CD8-positive, alpha-beta memory T cell (primary cell): Measurements from ENCODE around the gene LRCH1. TPM values are rescaled to one million over a fixed set of nuclear protein-coding genes. Genes with fewer than 3 reads are reported as not detected.

Experiments
- CTCF ChIA-PET: fragments of 350-600 bp; sonication (Branson Sonifier 250); formaldehyde crosslinking; loops from one replicate; lab custom pipeline; 2021; ENCODE audit warnings: antibody characterized with exemption; lab: Charles Lee
- POLR2A ChIA-PET: fragments of 350-600 bp; sonication (Branson Sonifier 250); formaldehyde crosslinking; loops from one replicate; lab custom pipeline; 2021; ENCODE audit warnings: antibody characterized with exemption; lab: Charles Lee
- DNase-seq, 5 donors: peaks; one replicate each; pipeline versions ENCODE4 v3.0.0 to v3.0.0-alpha.2; 2020 to 2022; ENCODE audit warnings: mixed read lengths in 1 of 5
- H3K27ac ChIP-seq: one replicate; pipeline ENCODE4 v1.7.0; 2013; ENCODE audit warnings: low read depth, mild to moderate bottlenecking, low read length, moderate library complexity
- H3K27me3 ChIP-seq: 2 replicates; pipeline ENCODE4 v1.7.0; 2013; ENCODE audit warnings: low read length, mild to moderate bottlenecking; ENCODE audit not compliant: insufficient read depth, poor library complexity, severe bottlenecking
- H3K36me3 ChIP-seq: 2 replicates; pipeline ENCODE4 v1.7.0; 2013; ENCODE audit warnings: mild to moderate bottlenecking, low read length, moderate library complexity; ENCODE audit not compliant: insufficient read depth
- H3K4me1 ChIP-seq: 2 replicates; pipeline ENCODE4 v1.7.0; 2013; ENCODE audit warnings: mild to moderate bottlenecking, low read length, moderate library complexity; ENCODE audit not compliant: insufficient read depth
- H3K4me3 ChIP-seq: 2 replicates; pipeline ENCODE4 v1.7.0; 2013; ENCODE audit warnings: mild to moderate bottlenecking, low read length
- H3K9me3 ChIP-seq: 2 replicates; pipeline ENCODE4 v1.7.0; 2013; ENCODE audit warnings: mild to moderate bottlenecking, low read length
- H3K27ac Mint-ChIP-seq, 8 donors: one replicate each; pipeline ENCODE4 v1.8.0; 2020 to 2021; ENCODE audit warnings: mixed read lengths in 8 of 8, mild to moderate bottlenecking in 6 of 8, inconsistent platforms in 3 of 8, moderate library complexity in 3 of 8
- H3K27me3 Mint-ChIP-seq, 2 donors: one replicate each; pipeline ENCODE4 v1.8.0; 2020 to 2021; ENCODE audit warnings: mixed read lengths in 2 of 2, mild to moderate bottlenecking in 1 of 2, moderate library complexity in 1 of 2
- H3K36me3 Mint-ChIP-seq, 3 donors: one replicate each; pipeline ENCODE4 v1.8.0; 2020 to 2021; ENCODE audit warnings: mixed read lengths in 3 of 3, inconsistent platforms in 1 of 3, mild to moderate bottlenecking in 1 of 3
- H3K4me1 Mint-ChIP-seq, 3 donors: one replicate each; pipeline ENCODE4 v1.8.0; 2020 to 2021; ENCODE audit warnings: mixed read lengths in 3 of 3, inconsistent platforms in 1 of 3, mild to moderate bottlenecking in 1 of 3
- H3K4me3 Mint-ChIP-seq, 7 donors: one replicate each; pipeline ENCODE4 v1.8.0; 2020 to 2021; ENCODE audit warnings: mixed read lengths in 7 of 7, mild to moderate bottlenecking in 6 of 7, moderate library complexity in 4 of 7, inconsistent platforms in 2 of 7
- H3K9me3 Mint-ChIP-seq, 5 donors: one replicate each; pipeline ENCODE4 v1.8.0; 2020 to 2022; ENCODE audit warnings: mixed read lengths in 5 of 5, mild to moderate bottlenecking in 3 of 5, moderate library complexity in 2 of 5, inconsistent platforms in 1 of 5
- polyA plus RNA-seq: library from polyadenylated mRNA; unstranded; fragments of 300-500 nt; fragmentation: Illumina TruSeq; gene quantifications from one replicate; pipeline ENCODE4 v1.2.3, GENCODE V29; 2021
- total RNA-seq, 2 experiments: library from RNA; stranded (reverse); gene quantifications; one replicate each; pipeline ENCODE4 v1.2.3, GENCODE V29; 2021

Gene LRCH1
- total and polyA plus RNA-seq, 3 experiments from 2014 or later = 4.9 to 17.8 (median 16.7) TPM

- H3K9me3 Mint-ChIP-seq = no peaks in the 10 kb centered on the region
- no peak overlapping the region for H3K4me3 ChIP-seq
- H3K27me3 Mint-ChIP-seq = no peaks in the 10 kb centered on the region
- POLR2A ChIA-PET = no interaction called here
- H3K36me3 Mint-ChIP-seq = peaks cover 0 to 2% (median 0%) of the 10 kb centered on the region in 3 donors
- peaks cover 6% of the 10 kb centered on the region for H3K4me1 ChIP-seq
- no peak overlapping the region for H3K27ac ChIP-seq
- H3K27ac Mint-ChIP-seq = no peak overlapping the region
- no peaks in the 10 kb centered on the region for H3K27me3 ChIP-seq
- H3K4me1 Mint-ChIP-seq = peaks cover 47 to 71% (median 57%) of the 10 kb centered on the region in 3 donors
- DNase-seq = no peak
- no peak overlapping the region for H3K4me3 Mint-ChIP-seq
- H3K9me3 ChIP-seq = no peaks in the 10 kb centered on the region
- CTCF ChIA-PET = no interaction called here
- no peaks in the 10 kb centered on the region for H3K36me3 ChIP-seq
Observed at GRCh38 chr13:46614582-46614981, 61.6 kb downstream of the LRCH1 start.

GRCh38 chr13:46615888-46616531 is 63.0 kb downstream of the LRCH1 start:
- Histone ChIP-seq H3K27me3 (no peaks in the 10 kb centered on the region), H3K4me1 (peaks cover 6% of the 10 kb centered on the region), H3K36me3 (no peaks in the 10 kb centered on the region), H3K4me3 (no peak overlapping the region), H3K27ac (no peak overlapping the region), H3K9me3 (no peaks in the 10 kb centered on the region)
- DNase-seq = no peak
- Mint-ChIP-seq H3K27me3 (no peaks in the 10 kb centered on the region), H3K27ac (no peak overlapping the region), H3K4me1 (peaks cover 46 to 75% (median 69%) of the 10 kb centered on the region in 3 donors), H3K4me3 (no peak overlapping the region), H3K36me3 (peaks cover 0 to 2% (median 0%) of the 10 kb centered on the region in 3 donors), H3K9me3 (no peaks in the 10 kb centered on the region)
- POLR2A ChIA-PET = no interaction called here
- CTCF ChIA-PET = no interaction called here

GRCh38 chr13:46617229-46617721 is 64.3 kb downstream of the LRCH1 start:
- H3K27ac ChIP-seq = no peak overlapping the region
- Mint-ChIP-seq H3K4me1 (peaks cover 48 to 81% (median 75%) of the 10 kb centered on the region in 3 donors), H3K9me3 (no peaks in the 10 kb centered on the region), H3K27ac (peak overlapping the region in 1 of 8 donors; percentile 21), H3K36me3 (peaks cover 0 to 2% (median 0%) of the 10 kb centered on the region in 3 donors), H3K4me3 (no peak overlapping the region), H3K27me3 (no peaks in the 10 kb centered on the region)
- DNase-seq = no peak
- no peaks in the 10 kb centered on the region for H3K9me3 ChIP-seq
- no peaks in the 10 kb centered on the region for H3K36me3 ChIP-seq
- ChIA-PET CTCF (no interaction called here), POLR2A (no interaction called here)
- no peak overlapping the region for H3K4me3 ChIP-seq
- H3K27me3 ChIP-seq = no peaks in the 10 kb centered on the region
- peaks cover 6% of the 10 kb centered on the region for H3K4me1 ChIP-seq

DNA sequence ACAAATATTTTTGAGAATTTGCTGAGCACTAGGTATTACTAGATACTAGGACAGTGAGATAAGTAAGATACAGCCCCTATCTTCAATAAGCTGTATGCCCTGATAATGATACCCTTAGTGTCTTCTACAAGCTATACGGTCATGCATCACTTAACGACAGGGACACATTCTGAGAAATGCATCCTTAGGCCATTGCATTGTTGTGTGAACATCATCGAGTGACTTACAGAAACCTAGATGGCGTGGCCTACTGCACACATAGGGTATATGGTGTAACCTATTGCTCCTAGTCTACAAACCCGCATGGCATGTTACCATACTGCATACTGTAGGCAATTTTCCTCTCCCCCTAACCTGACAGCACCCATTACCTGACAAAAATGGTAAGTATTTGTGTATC is 64.9 kb downstream of the LRCH1 start:
- no peaks in the 10 kb centered on the region for H3K9me3 ChIP-seq
- Mint-ChIP-seq H3K9me3 (no peaks in the 10 kb centered on the region), H3K4me1 (peaks cover 45 to 83% (median 77%) of the 10 kb centered on the region in 3 donors), H3K36me3 (peaks cover 0 to 2% (median 0%) of the 10 kb centered on the region in 3 donors), H3K27me3 (no peaks in the 10 kb centered on the region), H3K4me3 (no peak overlapping the region), H3K27ac (no peak overlapping the region)
- peaks cover 6% of the 10 kb centered on the region for H3K4me1 ChIP-seq
- H3K27ac ChIP-seq = no peak overlapping the region
- no peaks in the 10 kb centered on the region for H3K36me3 ChIP-seq
- CTCF ChIA-PET = no interaction called here
- H3K4me3 ChIP-seq = no peak overlapping the region
- no peaks in the 10 kb centered on the region for H3K27me3 ChIP-seq
- no peak for DNase-seq
- POLR2A ChIA-PET = no interaction called here

GRCh38 chr13:46618694-46619254 is 65.8 kb downstream of the LRCH1 start:
- peak overlapping the region in 3 of 8 donors; percentile 62 to 87 (median 83) for H3K27ac Mint-ChIP-seq
- no peaks in the 10 kb centered on the region for H3K27me3 Mint-ChIP-seq
- peaks cover 0 to 2% (median 0%) of the 10 kb centered on the region in 3 donors for H3K36me3 Mint-ChIP-seq
- no peaks in the 10 kb centered on the region for H3K36me3 ChIP-seq
- H3K4me3 Mint-ChIP-seq = no peak overlapping the region
- H3K4me3 ChIP-seq = no peak overlapping the region
- H3K27me3 ChIP-seq = no peaks in the 10 kb centered on the region
- H3K4me1 ChIP-seq = peaks cover 6% of the 10 kb centered on the region
- POLR2A ChIA-PET = interaction anchor here (0.7 kb wide), 1 partner anchor 64 kb away, joined by 3 read pairs; no protein-coding TSS in a partner anchor
- H3K9me3 ChIP-seq = no peaks in the 10 kb centered on the region
- DNase-seq = no peak
- peaks cover 49 to 85% (median 82%) of the 10 kb centered on the region in 3 donors for H3K4me1 Mint-ChIP-seq
- no peak overlapping the region for H3K27ac ChIP-seq
- CTCF ChIA-PET = no interaction called here
- H3K9me3 Mint-ChIP-seq = no peaks in the 10 kb centered on the region

DNA sequence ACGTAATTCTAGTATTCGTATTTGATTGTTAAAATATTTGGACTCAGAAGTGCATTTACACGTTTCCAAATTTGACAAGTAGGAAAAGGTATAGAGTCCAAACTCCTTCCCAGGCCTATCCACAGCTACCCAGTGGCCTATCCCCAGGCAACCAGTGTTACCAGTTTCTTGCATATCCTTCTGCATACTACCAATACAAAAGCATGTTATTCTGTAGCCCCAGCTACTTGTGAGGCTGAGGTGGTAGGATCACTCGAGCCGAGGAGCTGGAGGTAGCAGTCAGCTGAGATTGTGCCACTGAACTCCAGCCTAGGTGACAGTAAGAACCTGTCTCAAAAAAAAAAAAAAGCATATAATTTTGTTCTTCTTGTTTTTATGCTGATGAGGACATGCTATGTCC is 67.1 kb downstream of the LRCH1 start:
- ChIA-PET POLR2A (no interaction called here), CTCF (no interaction called here)
- Mint-ChIP-seq H3K27ac (no peak overlapping the region), H3K4me1 (peaks cover 52 to 88% (median 85%) of the 10 kb centered on the region in 3 donors), H3K36me3 (peaks cover 0 to 2% (median 0%) of the 10 kb centered on the region in 3 donors), H3K4me3 (no peak overlapping the region), H3K27me3 (no peaks in the 10 kb centered on the region), H3K9me3 (no peaks in the 10 kb centered on the region)
- H3K36me3 ChIP-seq = no peaks in the 10 kb centered on the region
- H3K27me3 ChIP-seq = no peaks in the 10 kb centered on the region
- no peak overlapping the region for H3K27ac ChIP-seq
- no peak overlapping the region for H3K4me3 ChIP-seq
- H3K9me3 ChIP-seq = no peaks in the 10 kb centered on the region
- H3K4me1 ChIP-seq = peaks cover 7% of the 10 kb centered on the region
- DNase-seq = no peak

DNA sequence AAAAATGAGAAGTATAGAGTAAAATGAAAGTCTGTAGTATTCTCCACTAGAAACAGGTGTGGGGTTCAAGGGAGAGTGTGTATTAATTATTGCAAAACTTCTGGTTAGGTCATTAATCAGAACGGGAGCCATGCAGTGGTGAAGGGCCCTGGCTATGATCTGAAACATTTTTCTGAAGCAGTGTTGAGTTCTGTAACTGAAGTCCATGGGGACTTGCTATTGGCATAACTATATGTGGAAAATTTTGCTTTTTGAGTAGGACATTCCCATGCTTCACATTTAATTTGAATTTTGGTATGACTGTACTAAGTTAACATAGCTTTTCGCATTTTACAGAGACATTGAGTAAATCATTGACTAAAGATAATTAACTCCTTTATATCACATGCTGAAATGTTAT is 67.5 kb downstream of the LRCH1 start:
- Mint-ChIP-seq H3K27ac (no peak overlapping the region), H3K36me3 (peaks cover 0 to 2% (median 0%) of the 10 kb centered on the region in 3 donors), H3K4me1 (peaks cover 54 to 88% (median 86%) of the 10 kb centered on the region in 3 donors), H3K9me3 (no peaks in the 10 kb centered on the region), H3K4me3 (no peak overlapping the region), H3K27me3 (no peaks in the 10 kb centered on the region)
- ChIA-PET CTCF (no interaction called here), POLR2A (interaction anchor here (0.5 kb wide), 1 partner anchor 146 kb away, joined by 3 read pairs; no protein-coding TSS in a partner anchor)
- no peak for DNase-seq
- peaks cover 12% of the 10 kb centered on the region for H3K4me1 ChIP-seq
- no peaks in the 10 kb centered on the region for H3K9me3 ChIP-seq
- no peak overlapping the region for H3K4me3 ChIP-seq
- no peak overlapping the region for H3K27ac ChIP-seq
- H3K36me3 ChIP-seq = no peaks in the 10 kb centered on the region
- no peaks in the 10 kb centered on the region for H3K27me3 ChIP-seq

- H3K4me1 ChIP-seq = peaks cover 18% of the 10 kb centered on the region
- ChIA-PET CTCF (no interaction called here), POLR2A (no interaction called here)
Observed at GRCh38 chr13:46621133-46621532, 68.2 kb downstream of the LRCH1 start.

More at GRCh38 chr13:46621133-46621532, 68.2 kb downstream of the LRCH1 start:
- Mint-ChIP-seq H3K9me3 (no peaks in the 10 kb centered on the region), H3K4me1 (peaks cover 55 to 89% (median 87%) of the 10 kb centered on the region in 3 donors), H3K27me3 (no peaks in the 10 kb centered on the region), H3K36me3 (peaks cover 0 to 2% (median 0%) of the 10 kb centered on the region in 3 donors), H3K27ac (peak overlapping the region in 1 of 8 donors; percentile 43), H3K4me3 (no peak overlapping the region)
- DNase-seq = no peak
- H3K9me3 ChIP-seq = no peaks in the 10 kb centered on the region
- H3K4me3 ChIP-seq = no peak overlapping the region
- H3K27ac ChIP-seq = no peak overlapping the region
- H3K36me3 ChIP-seq = no peaks in the 10 kb centered on the region
- no peaks in the 10 kb centered on the region for H3K27me3 ChIP-seq
